Neutrophil (primary cell): Measurements from ENCODE around the gene FHOD1.

ENCODE experiments used
- H3K27ac ChIP-seq: fragments of 200-600 bp; sonication (generic); 2 replicates; pipeline ENCODE4 v1.5.1; 2016; ENCODE audit warnings: mild to moderate bottlenecking, moderate library complexity
- H3K27me3 ChIP-seq: fragments of 200-600 bp; sonication (generic); 2 replicates; pipeline ENCODE4 v1.6.0; 2016; ENCODE audit warnings: mild to moderate bottlenecking
- H3K36me3 ChIP-seq: fragments of 200-600 bp; sonication (generic); 2 replicates; pipeline ENCODE4 v1.5.1; 2017
- H3K4me1 ChIP-seq, 2 experiments: fragments of 200-600 bp in 1 of 2; sonication (generic) in 1 of 2; 1 replicate in 1 of 2; 2 replicates in 1 of 2; pipeline versions ENCODE4 v1.5.1 to v1.6.1; 2013 to 2016; ENCODE audit warnings: low read depth in 1 of 2, low read length in 1 of 2, mild to moderate bottlenecking in 1 of 2, moderate library complexity in 1 of 2; ENCODE audit not compliant: control insufficient read depth in 1 of 2, insufficient read depth in 1 of 2
- H3K4me3 ChIP-seq, 2 experiments: fragments of 200-600 bp in 1 of 2; sonication (generic) in 1 of 2; 1 replicate in 1 of 2; 2 replicates in 1 of 2; pipeline ENCODE4 v1.5.1; 2013 to 2016; ENCODE audit warnings: low read depth in 1 of 2, low read length in 1 of 2, mild to moderate bottlenecking in 1 of 2, moderate library complexity in 1 of 2
- H3K9me3 ChIP-seq: fragments of 200-600 bp; sonication (generic); 2 replicates; pipeline ENCODE4 v1.5.1; 2016
- CTCF ChIP-seq: fragments of 200-600 bp; sonication (generic); IDR thresholded peaks from 2 replicates; pipeline ENCODE4 v1.5.1; 2016; ENCODE audit warnings: antibody characterized with exemption

Gene FHOD1

GRCh38 chr16:67190041-67190440 is 57.2 kb downstream of the FHOD1 start, which contains the start of gene EXOC3L1:
TSS of gene EXOC3L1 (minus strand) at chr16:67190136. CDS start at chr16:67189676, 460 bp downstream.
- Histone ChIP-seq H3K9me3 (no peaks in the 10 kb centered on the region), H3K36me3 (peaks cover 17% of the 10 kb centered on the region), H3K4me1 (peaks cover 31 to 35% of the 10 kb centered on the region in 2 experiments), H3K27me3 (peaks cover 21% of the 10 kb centered on the region), H3K4me3 (no peak within 1 kb of the TSS), H3K27ac (no peak within 1 kb of the TSS)
- TF ChIP-seq CTCF = no peak

- peaks cover 30% of the 10 kb centered on the region for H3K27me3 ChIP-seq
- H3K9me3 ChIP-seq = no peaks in the 10 kb centered on the region
- no peak overlapping the region for H3K4me3 ChIP-seq
- peaks cover 40 to 42% of the 10 kb centered on the region in 2 experiments for H3K4me1 ChIP-seq
- peaks cover 5% of the 10 kb centered on the region for H3K36me3 ChIP-seq
- H3K27ac ChIP-seq = no peak overlapping the region
- TF ChIP-seq CTCF = no peak
These were observed 58.5 kb downstream of the FHOD1 start for GRCh38 chr16:67188798-67189197.

GRCh38 chr16:67188323-67188722 is 59.0 kb downstream of the FHOD1 start:
- Histone ChIP-seq H3K36me3 (peaks cover 5% of the 10 kb centered on the region), H3K4me3 (no peak overlapping the region), H3K27ac (no peak overlapping the region), H3K9me3 (no peaks in the 10 kb centered on the region), H3K27me3 (peaks cover 30% of the 10 kb centered on the region), H3K4me1 (peaks cover 39 to 40% of the 10 kb centered on the region in 2 experiments)
- TF ChIP-seq CTCF = no peak

- peaks cover 30% of the 10 kb centered on the region for H3K27me3 ChIP-seq
- no peaks in the 10 kb centered on the region for H3K9me3 ChIP-seq
- no peak for TF ChIP-seq CTCF
- H3K4me3 ChIP-seq = no peak overlapping the region
- H3K27ac ChIP-seq = no peak overlapping the region
- H3K36me3 ChIP-seq = no peaks in the 10 kb centered on the region
- peaks cover 35 to 38% of the 10 kb centered on the region in 2 experiments for H3K4me1 ChIP-seq
These were observed 59.9 kb downstream of the FHOD1 start for GRCh38 chr16:67187175-67187890.

GRCh38 chr16:67186550-67186950 is 60.7 kb downstream of the FHOD1 start:
- no peak overlapping the region for H3K4me3 ChIP-seq
- no peaks in the 10 kb centered on the region for H3K36me3 ChIP-seq
- H3K27ac ChIP-seq = no peak overlapping the region
- TF ChIP-seq CTCF = no peak
- no peaks in the 10 kb centered on the region for H3K9me3 ChIP-seq
- H3K4me1 ChIP-seq = peaks cover 29 to 32% of the 10 kb centered on the region in 2 experiments
- H3K27me3 ChIP-seq = peaks cover 30% of the 10 kb centered on the region
